ENCODE data around the gene SIGLEC6. TPM values are rescaled to one million over a fixed set of nuclear protein-coding genes. Genes with fewer than 3 reads are reported as not detected.

The SIGLEC6 gene
- not detected in 2 replicates for total RNA-seq

DNA sequence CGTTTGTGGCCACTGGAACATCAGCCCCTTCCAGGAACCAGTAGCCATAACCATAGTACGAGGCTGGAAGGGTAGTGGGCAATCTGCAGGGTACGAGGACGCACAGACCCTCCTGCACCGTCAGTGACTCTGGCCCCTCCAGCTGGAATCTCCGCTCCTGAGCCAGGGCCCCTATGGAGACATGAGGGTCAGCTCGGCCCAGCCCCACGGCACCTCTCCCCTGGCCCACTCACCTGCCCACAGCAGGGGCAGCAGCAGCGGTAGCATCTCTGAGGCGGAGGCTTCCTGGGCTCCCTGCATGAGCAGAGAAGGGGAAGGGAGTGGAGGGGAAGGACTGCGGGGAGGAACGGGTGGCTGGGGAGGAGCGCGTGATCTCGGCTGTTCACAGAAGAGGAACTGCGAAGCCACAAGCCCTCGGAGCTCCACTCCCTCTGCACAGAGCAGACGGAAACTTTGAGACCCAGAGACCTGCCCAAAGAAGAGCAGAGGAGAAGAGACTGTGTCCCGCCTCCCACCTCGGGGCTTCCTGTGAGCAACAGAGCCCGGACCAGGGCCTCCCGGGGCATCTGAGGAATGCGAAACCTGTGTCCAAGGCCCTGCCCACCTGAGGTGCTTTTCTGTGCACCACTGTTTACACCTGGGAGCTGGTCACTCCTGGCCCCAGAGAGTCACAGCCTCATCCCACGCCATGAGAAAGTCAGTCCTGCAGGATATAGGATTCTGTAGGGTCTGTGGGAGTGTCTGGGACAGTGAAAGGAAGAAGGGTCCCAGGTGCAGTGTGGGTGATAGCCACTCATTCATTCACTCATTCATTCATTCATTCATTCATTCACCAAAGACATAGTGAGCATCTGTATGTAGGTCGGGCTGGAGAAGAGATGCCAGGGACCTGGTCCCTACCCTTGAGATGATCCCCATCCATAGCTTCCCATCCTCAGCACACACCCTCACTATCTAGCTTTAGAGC, at the start of gene SIGLEC6:
SIGLEC6 (minus strand) TSS at position 322 of the 967 bp plus-strand sequence; CDS start at position 300, 22 bp downstream.

DNA sequence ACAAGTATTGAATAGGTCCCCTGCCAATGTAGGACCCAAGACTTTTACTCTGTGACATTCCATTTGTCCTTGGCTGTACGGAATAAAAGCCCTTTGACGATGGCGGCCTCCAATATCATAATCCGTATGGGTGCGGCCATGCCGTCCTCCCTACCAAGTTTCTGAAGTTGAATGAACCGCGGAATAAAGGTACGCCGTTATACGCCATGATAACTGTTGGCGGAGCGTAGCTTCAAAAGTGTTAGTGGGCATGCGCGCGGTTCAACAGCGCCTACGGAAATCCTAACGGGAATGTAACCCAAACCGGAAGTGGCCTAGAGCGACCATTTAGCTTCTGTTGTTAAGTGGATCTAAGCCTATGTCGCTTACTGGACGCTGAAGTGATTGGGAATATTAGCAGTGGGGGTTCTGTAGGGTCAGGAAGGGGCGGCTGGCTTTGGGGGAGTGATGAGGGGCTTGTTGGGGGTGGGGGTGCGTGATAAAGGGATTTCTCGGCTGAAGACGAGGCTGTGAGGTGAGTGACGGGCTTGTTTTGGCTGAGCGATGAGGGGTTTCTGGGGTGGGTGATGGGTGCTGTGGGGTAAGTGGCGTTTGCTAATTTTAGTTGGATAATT, 39.6 kb upstream of the SIGLEC6 start, which contains the start of gene ZNF175:
ZNF175 (plus strand) TSS at position 322 of the 614 bp plus-strand sequence. CDS start 2,047 bp downstream, outside the sequence.

GRCh38 chr19:51501594-51502263, 29.7 kb downstream of the SIGLEC6 start, which contains the start of gene SIGLEC12:
Gene SIGLEC12 (minus strand): TSS chr19:51501800. CDS start chr19:51501733, 67 bp downstream.

GRCh38 chr19:51478381-51479234, 52.9 kb downstream of the SIGLEC6 start, which contains the start of gene CEACAM18:
Gene CEACAM18 (plus strand): TSS chr19:51478539.

Other genes starting within 250 kb of the SIGLEC6 start
- not detected in 2 replicates for gene IGLON5, start 220.0 kb downstream of the SIGLEC6 start, total RNA-seq
- gene VSIG10L, start 189.5 kb downstream of the SIGLEC6 start, total RNA-seq = 0.25 and 0.26 TPM in 2 replicates
- 121 and 171 TPM in 2 replicates for gene ETFB, start 165.3 kb downstream of the SIGLEC6 start, total RNA-seq
- not detected in 2 replicates for gene CLDND2, start 162.7 kb downstream of the SIGLEC6 start, total RNA-seq
- not detected in 2 replicates for gene NKG7, start 159.0 kb downstream of the SIGLEC6 start, total RNA-seq
- not detected in 2 replicates for gene LIM2, start 143.7 kb downstream of the SIGLEC6 start, total RNA-seq
- not detected in 2 replicates for gene C19orf84, start 141.1 kb downstream of the SIGLEC6 start, total RNA-seq
- not detected in 2 replicates for gene SIGLEC10, start 114.0 kb downstream of the SIGLEC6 start, total RNA-seq
- gene SIGLEC8, start 73.2 kb downstream of the SIGLEC6 start, total RNA-seq = not detected in 2 replicates
- not detected in 2 replicates for gene CEACAM18, start 53.1 kb downstream of the SIGLEC6 start, total RNA-seq
- not detected in 2 replicates for gene SIGLEC12, start 29.9 kb downstream of the SIGLEC6 start, total RNA-seq
- 3.4 and 4.5 TPM in 2 replicates for gene ZNF175, start 39.6 kb upstream of the SIGLEC6 start, total RNA-seq
- not detected in 2 replicates for gene SIGLEC5, start 98.7 kb upstream of the SIGLEC6 start, total RNA-seq
- not detected in 2 replicates for gene SIGLEC14, start 115.2 kb upstream of the SIGLEC6 start, total RNA-seq
- gene SPACA6, start 161.7 kb upstream of the SIGLEC6 start, total RNA-seq = 4.8 and 8.1 TPM in 2 replicates
- gene HAS1, start 192.3 kb upstream of the SIGLEC6 start, total RNA-seq = not detected in 2 replicates
- gene FPR1, start 220.2 kb upstream of the SIGLEC6 start, total RNA-seq = not detected in 2 replicates
- not detected in 2 replicates for gene FPR2, start 229.5 kb upstream of the SIGLEC6 start, total RNA-seq

Measured in aortic smooth muscle cell (primary cell).